GM19351 (cell line): Measurements from ENCODE around the gene AVEN.
"Not testable (repeated sequence)": the region's sequence is repeated elsewhere in the genome, so short reads cannot be mapped to it uniquely, and the experiment has no call there.

Experiments used
- ATAC-seq: cut with Tn5 transposase; IDR thresholded peaks from one replicate; pipeline ENCODE4 v1.9.1; 2021; ENCODE audit warnings: mild to moderate bottlenecking, moderate library complexity; ENCODE audit not compliant: unreplicated experiment

The AVEN gene

DNA sequence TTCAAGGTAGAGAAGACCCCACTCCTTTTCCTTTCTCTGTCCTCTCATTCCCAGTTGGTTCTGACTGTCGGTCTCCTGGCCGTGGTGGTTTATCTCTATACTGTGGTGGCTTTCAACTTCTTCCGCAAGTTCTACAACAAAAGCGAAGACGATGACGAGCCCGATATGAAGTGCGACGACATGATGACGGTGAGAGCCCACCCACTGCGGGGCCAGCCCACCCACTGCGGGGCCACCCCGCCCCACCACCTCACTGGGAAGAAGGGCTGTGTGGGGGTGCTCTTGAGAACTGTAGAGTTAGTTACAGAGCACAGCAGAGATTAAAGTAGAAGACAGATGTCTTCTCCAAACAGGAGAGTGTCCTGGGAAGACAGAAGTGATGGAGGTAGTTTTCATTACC lies 181.3 kb downstream of the AVEN start:
- ATAC-seq, result no peak

DNA sequence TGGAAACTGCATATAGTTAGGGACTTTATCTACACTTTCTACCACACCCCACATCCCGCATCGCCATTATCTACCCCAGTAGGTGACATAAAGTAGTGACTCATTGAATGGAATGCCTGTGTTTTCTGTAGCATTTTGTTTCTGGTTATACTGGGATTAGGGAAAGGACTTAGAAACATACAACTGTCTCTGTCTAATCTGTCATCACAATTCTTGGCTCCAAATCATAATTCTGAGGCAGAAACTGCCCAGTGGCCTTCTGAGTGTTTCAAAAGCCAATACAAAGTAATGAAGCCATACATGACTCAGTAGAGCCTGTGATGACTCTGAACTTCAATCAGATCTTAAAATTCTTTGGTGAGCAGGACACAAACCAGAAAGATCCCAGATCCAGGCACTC lies 186.4 kb downstream of the AVEN start:
- no peak for ATAC-seq

DNA sequence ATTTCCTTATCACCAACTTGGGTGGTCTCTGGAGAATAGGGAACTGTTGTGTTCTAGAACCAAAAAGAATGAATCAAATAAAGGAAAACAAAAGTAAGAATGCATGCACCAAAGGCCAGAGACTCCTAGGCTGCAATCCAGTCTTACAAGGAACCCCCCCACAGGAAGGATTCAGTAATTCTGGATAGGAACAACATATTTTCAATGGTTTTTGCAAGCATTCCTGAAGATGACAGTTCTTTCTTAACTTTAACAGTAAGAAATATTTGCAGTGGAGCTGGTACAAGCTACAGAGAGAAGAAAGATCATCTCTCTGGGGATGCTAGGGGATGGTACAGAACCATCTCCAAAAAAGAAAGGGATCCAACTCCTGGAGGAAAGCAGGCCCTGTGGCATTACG lies 186.9 kb downstream of the AVEN start:
- ATAC-seq, result no peak

DNA sequence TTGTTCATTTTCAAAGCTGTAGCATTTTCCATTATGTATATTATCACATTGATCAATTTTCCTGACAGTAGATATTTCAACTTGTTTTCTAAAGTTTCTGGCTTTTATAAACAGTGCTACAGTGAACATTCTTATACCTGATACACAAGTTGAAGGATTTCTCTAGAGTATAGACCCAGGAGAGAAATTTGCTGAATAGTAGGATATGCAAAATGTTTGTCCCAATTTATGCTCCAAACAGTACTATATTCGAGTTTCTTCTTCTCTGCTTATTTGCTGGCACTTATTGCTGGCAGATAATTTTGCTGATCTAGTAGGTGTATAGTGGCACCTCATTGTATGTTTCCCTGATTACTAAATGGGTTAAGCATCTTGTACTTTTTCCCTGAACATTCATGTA lies 187.9 kb downstream of the AVEN start:
- ATAC-seq, result no peak

DNA sequence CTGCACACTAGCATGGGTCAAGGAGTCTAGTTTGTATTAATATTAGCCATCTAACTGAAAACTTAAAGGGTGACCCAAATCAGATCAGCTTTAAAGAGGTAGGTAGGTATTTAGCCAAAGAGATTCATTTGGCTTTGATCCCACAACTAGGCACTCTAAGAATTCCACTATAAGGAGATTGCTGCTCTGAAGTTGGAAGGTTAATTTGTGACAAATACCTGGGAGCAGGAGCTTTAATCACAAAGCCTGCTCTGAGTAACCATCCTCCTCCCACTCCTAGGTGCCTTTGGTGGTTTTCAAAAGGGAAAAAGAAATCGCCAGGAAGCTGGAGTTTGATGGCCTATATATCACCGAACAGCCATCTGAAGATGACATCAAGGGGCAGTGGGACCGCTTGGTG lies 191.0 kb downstream of the AVEN start:
- ATAC-seq, result no peak

DNA sequence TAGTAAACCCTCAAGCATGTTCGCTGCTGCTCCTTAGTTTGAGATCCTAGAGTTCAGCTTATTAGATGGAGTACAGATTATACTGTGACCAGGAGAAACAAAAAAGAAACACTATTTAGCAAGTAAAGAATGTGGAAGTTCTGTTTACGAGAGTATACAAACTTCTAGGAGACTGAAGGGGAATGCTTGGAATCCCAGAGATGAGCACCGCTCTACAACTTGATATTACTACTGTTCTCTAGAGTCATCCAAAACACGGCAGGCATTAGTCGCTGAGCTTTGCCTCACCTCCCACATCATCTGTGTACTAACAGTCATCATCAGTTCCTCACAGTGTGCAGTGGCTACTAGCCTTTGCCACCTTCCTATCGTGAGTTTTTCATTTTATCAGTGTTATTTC lies 192.1 kb downstream of the AVEN start:
- no peak for ATAC-seq

DNA sequence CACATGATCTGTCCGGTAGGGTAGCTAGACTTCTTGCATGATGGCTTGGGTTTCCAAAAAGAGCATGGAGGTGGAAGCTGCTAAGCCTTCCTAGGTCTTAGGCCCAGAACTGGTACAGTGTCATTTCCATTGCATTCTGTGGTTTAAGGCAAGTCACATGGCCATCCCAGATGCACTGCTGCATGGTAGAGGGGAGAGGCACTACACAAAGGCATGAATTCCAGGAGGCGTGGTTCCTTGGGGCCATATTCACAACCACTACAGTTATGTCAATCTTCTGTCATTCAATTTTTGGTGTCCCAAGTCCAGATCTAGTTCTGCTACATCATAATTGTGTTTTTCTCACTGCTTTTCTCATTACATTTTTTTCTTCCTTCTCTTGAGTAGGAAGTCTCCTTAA lies 192.9 kb downstream of the AVEN start:
- no peak for ATAC-seq

DNA sequence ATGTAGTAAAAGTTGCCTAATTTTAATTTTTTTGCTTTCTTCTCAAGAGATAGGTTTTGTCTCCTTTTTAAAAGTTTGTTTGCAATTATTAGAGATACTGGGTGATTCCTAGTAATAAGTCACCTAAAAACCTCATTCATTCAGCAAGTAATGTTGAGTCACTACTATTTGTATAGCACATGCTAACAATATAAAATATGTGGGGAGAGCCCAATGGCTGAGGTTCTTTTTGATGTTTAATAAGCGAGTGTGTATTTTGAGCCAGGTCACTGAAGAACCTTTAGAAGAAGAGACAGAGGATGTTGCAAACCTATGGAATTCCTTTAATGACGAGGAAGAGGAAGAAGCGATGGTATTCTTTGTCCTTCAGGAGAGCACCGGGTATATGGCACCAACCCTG lies 194.4 kb downstream of the AVEN start:
- ATAC-seq, result no peak

DNA sequence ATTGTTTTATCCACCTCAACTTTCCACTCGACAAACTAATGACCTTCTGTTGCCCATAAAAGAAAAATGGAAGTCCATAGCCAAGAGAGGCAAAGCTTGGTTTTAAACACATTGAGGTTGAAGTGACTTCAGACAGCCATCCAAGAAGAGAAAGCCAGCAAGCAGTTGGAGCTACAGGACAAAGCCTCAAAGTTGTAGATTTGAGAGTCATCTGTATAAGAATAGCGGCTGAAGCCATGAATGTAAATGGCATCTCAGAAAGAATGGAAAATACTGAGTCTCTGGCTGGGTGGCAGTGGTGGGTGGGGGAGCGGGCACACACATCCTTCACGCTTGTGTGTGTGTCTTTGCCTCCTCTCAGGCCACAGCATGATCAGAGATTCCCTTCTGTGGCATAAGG lies 194.8 kb downstream of the AVEN start:
- no peak for ATAC-seq

DNA sequence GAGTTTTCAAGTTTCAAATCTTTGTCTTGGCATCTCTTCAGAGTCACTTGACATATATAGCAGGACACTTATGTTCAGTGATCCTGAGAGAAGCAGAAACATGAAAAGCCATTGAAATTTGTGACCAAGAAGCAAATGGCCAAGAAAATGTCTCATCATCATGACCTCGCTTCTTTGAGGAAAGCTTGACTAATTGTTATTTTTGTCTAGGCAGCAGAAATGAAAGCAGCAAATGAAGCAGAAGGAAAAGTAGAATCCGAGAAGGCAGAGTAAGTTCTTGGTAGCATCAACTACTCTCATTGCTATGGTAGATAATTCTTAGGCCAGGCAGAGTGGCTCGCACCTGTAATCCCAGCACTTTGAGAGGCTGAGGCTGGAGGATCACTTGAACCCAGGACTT lies 198.4 kb downstream of the AVEN start:
- no peak for ATAC-seq

DNA sequence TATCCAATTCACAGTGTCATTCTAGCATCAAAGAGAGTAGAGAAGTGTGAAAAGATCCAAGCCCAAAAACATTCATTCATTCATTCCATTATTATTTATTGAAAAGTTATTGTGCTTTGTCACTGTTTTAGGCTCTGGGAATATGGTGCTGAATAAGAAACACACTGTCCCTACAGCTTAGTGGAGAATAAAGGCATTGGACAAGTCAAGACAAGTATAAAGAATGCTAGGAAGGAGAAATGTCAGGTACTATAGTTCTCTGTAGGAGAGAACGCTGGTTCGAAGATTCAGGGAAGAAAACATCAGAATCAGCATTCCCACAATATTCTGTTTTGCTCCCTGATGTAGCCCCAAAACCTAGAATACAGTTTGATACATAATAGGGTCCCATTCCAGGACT lies 199.5 kb downstream of the AVEN start:
- ATAC-seq, result no peak

DNA sequence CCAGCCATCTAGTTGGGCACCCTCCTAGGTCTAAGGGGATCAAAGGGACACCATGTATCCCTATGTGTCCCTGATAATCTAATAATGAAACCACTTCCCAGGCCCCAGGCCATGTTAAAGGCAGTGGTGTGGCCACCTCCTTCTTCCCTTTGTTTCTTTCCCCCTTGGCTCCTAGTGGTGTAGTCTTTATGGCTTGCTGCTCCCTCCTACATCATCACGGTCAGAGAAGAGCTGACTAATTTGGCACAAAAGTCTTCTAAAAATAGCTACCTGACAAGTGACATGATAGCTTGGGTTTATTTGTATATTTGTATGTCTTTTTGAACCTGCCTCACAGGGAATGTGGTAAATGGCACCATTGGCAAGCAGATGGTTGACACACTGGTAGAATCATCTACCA lies 201.7 kb downstream of the AVEN start:
- no peak for ATAC-seq

DNA sequence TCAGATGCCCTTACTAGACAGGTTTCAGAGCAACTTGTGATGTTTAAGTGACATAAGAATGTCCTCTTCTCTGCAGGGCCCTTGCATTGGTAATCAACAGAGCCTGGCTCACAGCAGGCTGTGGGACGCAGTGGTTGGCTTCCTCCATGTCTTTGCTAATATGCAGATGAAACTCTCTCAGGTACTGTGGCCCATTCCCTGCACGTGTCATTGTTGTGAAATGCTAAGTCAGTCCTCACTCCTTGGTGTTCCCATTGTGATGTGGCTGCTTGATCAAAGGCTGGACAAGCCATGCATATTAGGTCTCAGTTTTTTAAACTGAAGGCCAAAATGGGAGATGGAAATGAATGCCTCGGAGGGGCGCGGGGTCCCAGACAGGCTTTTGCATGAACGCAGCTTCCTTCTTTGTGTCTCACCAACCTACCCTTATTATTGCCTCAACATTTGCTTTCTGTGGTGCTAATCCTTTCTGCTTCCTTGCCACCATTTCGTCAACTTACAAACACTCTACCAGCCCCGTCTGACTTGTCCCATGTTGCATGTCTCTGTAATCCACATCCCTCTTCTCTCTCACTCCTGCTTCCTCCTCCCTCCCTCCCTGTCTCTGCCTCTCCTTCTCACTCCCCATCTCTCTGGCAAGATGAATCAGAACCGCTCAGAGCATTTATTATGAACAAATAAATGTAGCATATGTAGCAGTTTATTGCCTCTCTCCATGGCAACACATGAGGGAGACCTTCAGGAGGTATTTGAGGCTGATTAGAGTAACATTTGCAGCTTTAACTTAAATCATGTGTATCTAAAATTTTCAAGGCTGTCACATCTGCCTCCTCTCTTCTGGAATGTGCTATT lies 203.9 kb downstream of the AVEN start:
- no peak for ATAC-seq

DNA sequence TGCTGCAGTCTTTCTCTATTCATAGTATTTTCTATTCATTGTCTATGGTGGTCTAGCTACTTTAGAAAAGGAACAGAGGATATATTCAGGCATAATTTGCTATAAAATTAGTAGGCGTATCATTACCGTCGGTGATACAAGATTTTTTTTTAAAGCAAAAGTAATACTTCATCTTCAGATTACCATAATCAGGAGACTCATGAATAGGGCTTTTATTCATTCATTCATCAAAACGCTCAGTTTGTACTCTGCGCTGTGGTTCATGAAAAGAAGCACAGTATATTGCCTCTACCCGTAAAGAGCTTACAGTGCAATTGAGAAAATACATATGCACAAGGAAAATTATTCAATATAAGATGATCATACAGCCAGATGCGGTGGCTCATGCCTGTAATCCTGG lies 207.4 kb downstream of the AVEN start:
- ATAC-seq, result no peak

DNA sequence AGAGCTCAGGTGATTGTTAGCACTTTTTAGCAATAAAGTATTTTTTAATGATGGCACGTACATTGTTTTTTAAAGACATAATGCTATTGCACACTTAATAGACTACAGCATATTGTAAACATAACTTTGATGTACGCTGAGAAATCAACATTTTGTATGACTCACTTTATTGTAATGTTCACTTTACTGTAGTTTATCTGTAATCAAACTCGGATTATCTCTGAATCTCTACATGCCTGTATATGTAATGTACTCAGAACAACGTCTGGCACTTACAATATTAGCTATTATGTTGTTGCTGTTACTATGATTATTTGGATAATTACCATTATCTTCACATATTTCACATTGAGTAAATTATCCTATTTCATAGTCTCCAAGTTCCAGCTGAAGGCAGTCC lies 208.7 kb downstream of the AVEN start:
- ATAC-seq, result no peak

DNA sequence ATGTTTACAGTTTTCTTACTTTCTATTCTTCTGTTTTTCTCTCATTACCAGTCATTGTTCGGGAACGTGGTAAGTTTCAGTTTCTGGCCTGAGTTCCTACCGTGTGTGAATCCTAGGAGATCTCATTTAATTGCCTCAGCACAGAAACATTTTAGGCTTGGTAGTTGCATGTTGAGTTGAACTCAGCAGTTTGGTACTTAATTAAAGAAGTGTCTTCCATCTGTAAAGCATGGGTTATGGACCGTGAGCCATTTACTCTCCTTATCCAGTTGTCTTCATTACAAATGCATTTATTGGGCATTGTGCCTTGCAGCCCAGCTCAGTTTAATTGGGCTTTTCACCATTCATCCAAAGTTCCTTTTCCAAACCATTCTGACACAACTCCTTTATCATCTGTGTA lies 212.8 kb downstream of the AVEN start:
- no peak for ATAC-seq

DNA sequence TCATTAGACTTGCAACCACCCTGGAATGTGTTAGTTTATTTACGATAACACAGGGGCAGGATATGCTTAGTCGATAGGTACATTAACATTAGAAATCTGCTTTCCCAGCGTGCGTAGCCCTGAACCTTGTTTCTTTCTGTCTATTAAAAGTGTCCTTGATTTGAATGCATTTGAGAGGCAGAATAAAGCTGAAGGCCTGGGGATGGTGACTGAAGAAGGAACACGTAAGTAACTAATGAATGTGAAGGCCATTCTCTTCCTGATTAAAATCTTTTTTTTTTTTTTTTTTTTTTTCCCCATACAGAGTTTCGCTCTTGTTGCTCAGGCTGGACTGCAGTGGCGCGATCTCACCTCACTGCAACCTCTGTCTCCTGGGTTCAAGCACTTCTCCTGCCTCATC lies 213.6 kb downstream of the AVEN start:
- no peak for ATAC-seq

DNA sequence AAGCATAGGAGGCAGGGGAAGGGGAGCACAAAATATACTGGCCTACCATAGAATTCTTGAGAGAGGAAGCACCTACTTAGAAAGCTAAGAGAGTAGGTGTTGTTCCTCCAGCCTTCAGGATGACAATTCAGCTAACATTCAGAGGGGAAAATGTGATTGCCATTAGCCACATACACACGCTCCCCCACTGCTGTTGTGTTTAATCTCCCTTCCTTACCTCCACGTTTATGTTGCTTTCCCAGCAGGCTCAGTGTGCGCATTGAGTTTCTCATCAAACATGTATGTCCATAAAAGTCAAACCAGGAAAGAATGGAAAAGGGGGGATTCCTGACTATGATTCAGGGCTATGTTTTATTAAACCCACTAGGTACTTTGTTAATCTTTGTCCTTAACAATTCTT lies 215.9 kb downstream of the AVEN start:
- no peak for ATAC-seq

DNA sequence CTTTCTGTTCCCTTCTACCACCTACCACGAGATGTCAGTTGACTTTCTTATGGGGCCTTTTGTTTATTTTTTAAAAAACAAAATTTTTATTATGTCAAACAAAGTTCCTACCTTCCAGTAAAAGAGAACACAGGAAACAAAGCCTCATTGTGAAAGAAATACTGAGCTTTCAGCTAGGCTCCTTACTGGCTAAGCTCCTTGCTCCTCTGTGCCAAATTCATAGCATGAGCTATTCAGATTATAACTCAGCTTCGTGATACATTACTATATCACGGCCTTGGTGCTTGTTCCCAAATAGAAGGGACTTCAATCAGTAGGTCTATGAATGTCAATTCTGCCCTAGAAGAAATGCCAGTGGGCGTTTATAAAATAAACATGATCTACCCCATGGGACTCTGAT lies 216.5 kb downstream of the AVEN start:
- ATAC-seq, result no peak

DNA sequence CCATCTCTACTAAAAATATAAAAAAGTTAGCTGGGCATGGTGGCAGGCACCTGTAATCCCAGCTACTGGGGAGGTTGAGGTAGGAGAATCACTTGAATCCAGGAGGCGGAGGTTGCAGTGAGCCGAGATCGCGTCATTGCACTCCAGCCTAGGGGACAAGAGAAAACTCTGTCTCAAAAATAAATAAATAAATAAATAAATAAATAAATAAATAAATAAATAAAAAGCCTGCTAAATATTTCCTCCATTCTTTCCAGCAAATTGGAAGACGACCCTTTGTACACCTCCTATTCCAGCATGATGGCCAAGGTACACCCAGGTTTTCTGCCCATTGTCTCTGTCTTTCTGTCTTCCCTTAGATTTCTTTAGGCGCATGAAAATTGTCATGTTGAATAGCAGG lies 219.5 kb downstream of the AVEN start:
- not testable (repeated sequence) for ATAC-seq
